ENCODE measurements around the gene PARD3B. TPM values are rescaled to one million over a fixed set of nuclear protein-coding genes. Genes with fewer than 3 reads are reported as not detected.

PARD3B gene
- total and polyA plus RNA-seq, 2 experiments from 2014 or later = 4.3 to 8.5 TPM

- no peaks in the 10 kb centered on the region for H3K27me3 ChIP-seq
- H3K4me3 ChIP-seq = no peak overlapping the region
- no peak overlapping the region for H3K27ac ChIP-seq
- DNase-seq (ENCODE audit: low read depth in 1 of 2, low spot score in 1 of 2) = no peak
- no peak for TF ChIP-seq CTCF (IDR thresholded peaks at IDR 0.05; ENCODE audit: low read depth, low read length)
- H3K36me3 ChIP-seq = no peaks in the 10 kb centered on the region
- H3K4me1 ChIP-seq (ENCODE audit: low read depth) = no peaks in the 10 kb centered on the region
- no peaks in the 10 kb centered on the region for H3K9me3 ChIP-seq (ENCODE audit: low read depth)
These were observed 488.2 kb downstream of the PARD3B start for GRCh38 chr2:205033431-205033830.

- Histone ChIP-seq H3K9me3 (ENCODE audit: low read depth) (no peaks in the 10 kb centered on the region), H3K27ac (no peak overlapping the region), H3K4me3 (no peak overlapping the region), H3K4me1 (ENCODE audit: low read depth) (no peaks in the 10 kb centered on the region), H3K27me3 (no peaks in the 10 kb centered on the region), H3K36me3 (no peaks in the 10 kb centered on the region)
- DNase-seq (ENCODE audit: low read depth in 1 of 2, low spot score in 1 of 2) = no peak
- no peak for TF ChIP-seq CTCF (IDR thresholded peaks at IDR 0.05; ENCODE audit: low read depth, low read length)
These were observed 488.8 kb downstream of the PARD3B start for GRCh38 chr2:205034034-205034433.

GRCh38 chr2:205040323-205040722 is 495.0 kb downstream of the PARD3B start:
- Histone ChIP-seq H3K9me3 (ENCODE audit: low read depth) (no peaks in the 10 kb centered on the region), H3K4me1 (ENCODE audit: low read depth) (no peaks in the 10 kb centered on the region), H3K27ac (no peak overlapping the region), H3K4me3 (no peak overlapping the region), H3K36me3 (no peaks in the 10 kb centered on the region), H3K27me3 (no peaks in the 10 kb centered on the region)
- no peak for DNase-seq (ENCODE audit: low read depth in 1 of 2, low spot score in 1 of 2)
- no peak for TF ChIP-seq CTCF (IDR thresholded peaks at IDR 0.05; ENCODE audit: low read depth, low read length)

- H3K36me3 ChIP-seq = no peaks in the 10 kb centered on the region
- no peaks in the 10 kb centered on the region for H3K9me3 ChIP-seq (ENCODE audit: low read depth)
- no peak for DNase-seq (ENCODE audit: low read depth in 1 of 2, low spot score in 1 of 2)
- H3K27ac ChIP-seq = no peak overlapping the region
- no peaks in the 10 kb centered on the region for H3K27me3 ChIP-seq
- H3K4me3 ChIP-seq = no peak overlapping the region
- no peak for TF ChIP-seq CTCF (IDR thresholded peaks at IDR 0.05; ENCODE audit: low read depth, low read length)
- no peaks in the 10 kb centered on the region for H3K4me1 ChIP-seq (ENCODE audit: low read depth)
These were observed 496.3 kb downstream of the PARD3B start for GRCh38 chr2:205041472-205042130.

GRCh38 chr2:205043285-205043684 is 498.0 kb downstream of the PARD3B start:
- Histone ChIP-seq H3K27me3 (no peaks in the 10 kb centered on the region), H3K4me1 (ENCODE audit: low read depth) (no peaks in the 10 kb centered on the region), H3K36me3 (no peaks in the 10 kb centered on the region), H3K27ac (no peak overlapping the region), H3K4me3 (no peak overlapping the region), H3K9me3 (ENCODE audit: low read depth) (no peaks in the 10 kb centered on the region)
- no peak for TF ChIP-seq CTCF (IDR thresholded peaks at IDR 0.05; ENCODE audit: low read depth, low read length)
- DNase-seq (ENCODE audit: low read depth in 1 of 2, low spot score in 1 of 2) = no peak
